ENCODE data around the gene CD93. TPM values are rescaled to one million over a fixed set of nuclear protein-coding genes. Genes with fewer than 3 reads are reported as not detected.

Gene CD93
- total and polyA plus RNA-seq, 2 of the 8 experiments (the other 6 are each of a cell fraction or from before 2014, with no cell fraction given) = under 0.01 to 0.07 TPM

DNA sequence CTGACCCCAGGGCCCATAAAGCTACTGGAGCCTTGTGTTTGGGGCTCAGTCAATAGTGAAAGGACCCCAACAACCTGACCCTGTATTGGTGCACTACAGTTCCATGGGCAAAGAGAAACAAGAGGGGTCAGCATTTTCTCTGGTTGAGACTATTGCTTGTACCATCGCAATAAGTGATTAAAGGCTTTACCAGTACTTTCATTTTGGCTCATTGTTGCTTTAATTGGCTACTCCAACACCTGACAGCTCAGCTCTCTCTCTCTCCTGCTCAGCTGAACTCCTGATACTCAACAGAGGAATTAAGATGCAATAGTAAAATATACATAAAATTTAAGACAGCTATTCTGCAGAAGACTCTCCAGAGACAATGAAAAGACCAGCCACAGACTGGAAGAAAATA lies 17.8 kb downstream of the CD93 start:
- no peaks in the 10 kb centered on the region for H3K36me3 ChIP-seq (ENCODE audit: control insufficient read depth in 2 of 4, insufficient read depth in 4 of 4, low read length in 3 of 4)
- no peak overlapping the region for H2BK120ac ChIP-seq (replicated peaks; ENCODE audit: low read depth, low read length)
- H3K9ac ChIP-seq (replicated peaks in 1 of 4; ENCODE audit: extremely low read depth in 1 of 4, low read depth in 3 of 4, low read length in 3 of 4) = no peak overlapping the region
- WGBS, 2 experiments (ENCODE audit: extremely low coverage in 1 of 2, insufficient coverage in 1 of 2, insufficient read length in 1 of 2, insufficient replicate concordance in 2 of 2, low coverage in 1 of 2, low lambda C conversion rate in 2 of 2, missing lambda C conversion rate in 1 of 2) = 92% methylated on average over 1 of the region's 1 CpG; no CpG with 5 or more reads in 1 of the 2 experiments
- no peak overlapping the region for H2BK12ac ChIP-seq (ENCODE audit: low read depth, low read length)
- no peak overlapping the region for H2AK5ac ChIP-seq (ENCODE audit: low read depth, low read length)
- H3K18ac ChIP-seq (ENCODE audit: extremely low read depth, low read length) = no peak overlapping the region
- no peak overlapping the region for H4K5ac ChIP-seq (ENCODE audit: insufficient read length, low read depth, low read length)
- no peak overlapping the region for H2BK20ac ChIP-seq (ENCODE audit: low read length)
- H3K23ac ChIP-seq (ENCODE audit: insufficient read length) = no peak overlapping the region
- no peak overlapping the region for H3K14ac ChIP-seq (ENCODE audit: insufficient read length)
- FAIRE-seq (no peak), DNase-seq (ENCODE audit: low read depth in 1 of 2, low spot score in 2 of 2) (no peak)
- no peak overlapping the region for H2BK15ac ChIP-seq (ENCODE audit: low read length)
- no peak overlapping the region for H3K4ac ChIP-seq (replicated peaks; ENCODE audit: insufficient read length, low read depth, low read length)
- ChIA-PET CTCF (ENCODE audit: partially characterized antibody) (interaction anchor here (0.6 to 11.7 kb wide), 5 partner anchors 7 to 42 kb away, joined by 3 to 90 read pairs (median 4); partner anchors contain the start of gene THBD), POLR2A (ENCODE audit: partially characterized antibody) (no interaction called here)
- H3K9me3 ChIP-seq (ENCODE audit: insufficient read depth in 2 of 2, low read depth in 1 of 2, low read length in 1 of 2) = no peaks in the 10 kb centered on the region
- no peak overlapping the region for H3K4me2 ChIP-seq (ENCODE audit: insufficient read depth in 1 of 2, low read depth in 2 of 2, low read length in 2 of 2)
- H4K8ac ChIP-seq (ENCODE audit: extremely low read depth, insufficient read depth, low read length) = no peak overlapping the region
- H4K20me1 ChIP-seq (replicated peaks in 1 of 2; ENCODE audit: control insufficient read depth in 1 of 2, insufficient read depth in 2 of 2, low read length in 2 of 2) = no peaks in the 10 kb centered on the region
- H3K79me2 ChIP-seq (ENCODE audit: control insufficient read depth in 1 of 2, insufficient read depth in 2 of 2, low read length in 2 of 2) = no peaks in the 10 kb centered on the region
- H3K56ac ChIP-seq (replicated peaks; ENCODE audit: insufficient read length, low read depth, low read length) = no peak overlapping the region
- no peaks in the 10 kb centered on the region for H3K79me1 ChIP-seq (ENCODE audit: low read depth, low read length)
- no peaks in the 10 kb centered on the region for H3K23me2 ChIP-seq (ENCODE audit: low read depth, low read length)
- no peak overlapping the region for H3K4me3 ChIP-seq (ENCODE audit: extremely low read depth in 1 of 4, insufficient read depth in 2 of 4, low read depth in 3 of 4, low read length in 4 of 4)
- no peak overlapping the region for H2BK5ac ChIP-seq (ENCODE audit: low read depth, low read length)
- H3K27me3 ChIP-seq (replicated peaks in 1 of 4; ENCODE audit: control insufficient read depth in 3 of 4, extremely low read depth in 1 of 4, insufficient read depth in 3 of 4, low read length in 3 of 4) = no peaks in the 10 kb centered on the region
- H2AFZ ChIP-seq (ENCODE audit: low read length) = no peak overlapping the region
- H3K27ac ChIP-seq (ENCODE audit: low read depth, low read length) = no peak overlapping the region
- no peaks in the 10 kb centered on the region for H3K4me1 ChIP-seq (replicated peaks in 1 of 4; ENCODE audit: control insufficient read depth in 3 of 4, insufficient read depth in 4 of 4, low read length in 3 of 4)
- H4K91ac ChIP-seq (replicated peaks; ENCODE audit: insufficient read length, low read length) = no peak overlapping the region
- TF ChIP-seq ATF3 (IDR thresholded peaks at IDR 0.05; ENCODE audit: insufficient read depth, low read depth, low read length) (no peak), CBX5 (IDR thresholded peaks at IDR 0.05; ENCODE audit: low read depth, low read length) (no peak), EGR1 (IDR thresholded peaks at IDR 0.05; ENCODE audit: borderline replicate concordance, low read depth, low read length) (no peak), POLR2A (IDR thresholded peaks at IDR 0.05; ENCODE audit: control extremely low read depth in 1 of 2, low read depth in 2 of 2, low read length in 2 of 2) (no peak), KDM5A (IDR thresholded peaks at IDR 0.05; ENCODE audit: low read length) (no peak), HDAC6 (IDR thresholded peaks at IDR 0.05; ENCODE audit: low read depth, low read length) (no peak), BACH1 (IDR thresholded peaks at IDR 0.05; ENCODE audit: low read length) (no peak), FOSL1 (IDR thresholded peaks at IDR 0.05; ENCODE audit: insufficient read depth, low read depth, low read length) (no peak), RXRA (IDR thresholded peaks at IDR 0.05; ENCODE audit: insufficient read depth, low read depth, low read length) (no peak), GABPA (IDR thresholded peaks at IDR 0.05; ENCODE audit: borderline replicate concordance, insufficient read depth, low read length) (no peak), BCL11A (IDR thresholded peaks at IDR 0.05; ENCODE audit: low read depth in 2 of 2, low read length in 2 of 2) (no peak), SP2 (IDR thresholded peaks at IDR 0.05; ENCODE audit: low read length) (no peak), TAF7 (optimal IDR thresholded peaks at IDR 0.05; ENCODE audit: borderline replicate concordance, low read depth, low read length) (no peak)

All from H1 (cell line).